K562 (cell line): ENCODE measurements around the gene CFAP141. TPM values are rescaled to one million over a fixed set of nuclear protein-coding genes. Genes with fewer than 3 reads are reported as not detected.
A peak's percentile ranks its signal among the peaks of the same experiment; 100 is the strongest.

ENCODE experiments used
- CHD2 ChIP-seq: IDR thresholded peaks from 2 replicates; pipeline ENCODE4 v1.6.1; 2011; ENCODE audit warnings: low read depth, low read length
- FOXK2 ChIP-seq, 2 experiments: fragments of 450-650 bp; IDR thresholded peaks in 1 of 2; conservative IDR thresholded peaks in 1 of 2; 2 replicates each; pipeline ENCODE4 v1.6.1; 2016; ENCODE audit warnings: low read depth in 2 of 2, mild to moderate bottlenecking in 1 of 2
- NR2C1 ChIP-seq, 2 experiments: fragments of 450-650 bp; IDR thresholded peaks; 2 replicates each; pipeline ENCODE4 v1.6.1; 2017; ENCODE audit warnings: mild to moderate bottlenecking in 2 of 2, antibody characterized with exemption in 1 of 2, inconsistent platforms in 1 of 2, missing compliant biosample characterization in 1 of 2, missing genetic modification characterization in 1 of 2
- POLR2A ChIP-seq: fragments of 450-650 bp; conservative IDR thresholded peaks from 2 replicates; pipeline ENCODE4 v1.6.1; 2016
- TCFL5 ChIP-seq: fragments of 250-450 bp; sonication (Bioruptor Pico); conservative IDR thresholded peaks from 2 replicates; pipeline ENCODE4 v1.6.1; 2021; ENCODE audit warnings: mild to moderate bottlenecking, moderate library complexity, matching md5 sums
- UBTF ChIP-seq, 2 experiments: IDR thresholded peaks; 2 replicates each; pipeline ENCODE4 v1.6.1; 2012; ENCODE audit warnings: improper control_type of control experiment in 2 of 2, low read depth in 2 of 2, low read length in 2 of 2, borderline replicate concordance in 1 of 2
- USF2 ChIP-seq: sonication (generic); formaldehyde crosslinking; IDR thresholded peaks from 2 replicates; pipeline ENCODE4 v1.5.0; 2020; ENCODE audit warnings: missing genetic modification reagents
- ZBTB40 ChIP-seq, 2 experiments: fragments of 450-650 bp in 1 of 2; sonication (generic) in 1 of 2; formaldehyde crosslinking in 1 of 2; IDR thresholded peaks; 2 replicates each; pipeline versions ENCODE4 v1.7.1 to v1.9.0; 2016 to 2022; ENCODE audit warnings: inconsistent platforms in 1 of 2, mild to moderate bottlenecking in 1 of 2, missing genetic modification reagents in 1 of 2
- ZNF644 ChIP-seq: fragments of 200-800 bp; sonication (Bioruptor generic); IDR thresholded peaks from 2 replicates; pipeline ENCODE4 v1.6.1; 2016; ENCODE audit warnings: low read depth, missing genetic modification characterization, missing compliant biosample characterization
- polyA plus RNA-seq, 8 experiments: library from polyadenylated mRNA; depleted of rRNA in 4 of 8; stranded (reverse) in 5 of 8; unstranded in 3 of 8; fragments of >200 nt; fragmentation: Nextera tagmentation in 2 of 8; fragmentation: Illumina TruSeq in 1 of 8; extraction: Ambion mirVana in 2 of 8; extraction: Trizol in 1 of 8; gene quantifications; 2 replicates each; pipeline versions ENCODE4 v1.2.1 to v1.2.3, GENCODE V29; 2011 to 2014; ENCODE audit warnings: inconsistent platforms in 1 of 8, missing spikeins in 1 of 8
- total RNA-seq, 7 experiments: library from RNA; depleted of rRNA in 6 of 7; stranded (reverse); fragments of >200 nt in 6 of 7; fragmentation: Illumina TruSeq in 2 of 7; extraction: Trizol in 2 of 7; gene quantifications; 2 replicates each; pipeline versions ENCODE4 v1.2.1 to v1.2.3, GENCODE V29; 2011 to 2021; ENCODE audit warnings: low replicate concordance in 1 of 7

Gene CFAP141
- total and polyA plus RNA-seq, 9 of the 15 experiments (the other 6 are each of a cell fraction or from before 2014, with no cell fraction given) = not detected

GRCh38 chr1:154183046-154183915 is 22.9 kb downstream of the CFAP141 start (continued):
- no peak for TF ChIP-seq USF2 (CRISPR knock-in tag)
- peak; percentile 34; the same call in 1 of the 2 replicates for TF ChIP-seq ZNF644 (tag)
- TF ChIP-seq FOXK2 (conservative IDR thresholded peaks at IDR 0.05 in 1 of 2, IDR thresholded peaks at IDR 0.05 in 1 of 2; ENCODE audit: low read depth in 2 of 2) = peak; percentile 74 to 80
- TF ChIP-seq CHD2 = no peak
- peak; percentile 51 to 53; a peak in 1 of 4 replicates for TF ChIP-seq UBTF (IDR thresholded peaks at IDR 0.05; ENCODE audit: borderline replicate concordance in 1 of 2, low read depth in 2 of 2, low read length in 2 of 2)
- TF ChIP-seq POLR2A = peak; percentile 98
- TF ChIP-seq ZBTB40 (IDR thresholded peaks at IDR 0.05) = peak; percentile 98
- no peak for TF ChIP-seq ZBTB40 (CRISPR knock-in tag; IDR thresholded peaks at IDR 0.05)
- TF ChIP-seq NR2C1 (IDR thresholded peaks at IDR 0.05) = 0 out of 2 replicates have a peak, but pooled peaks have one; percentile 58
- TF ChIP-seq NR2C1 (tag; IDR thresholded peaks at IDR 0.05) = peak; percentile 27; the same call in 1 of the 2 replicates
- TF ChIP-seq TCFL5 (CRISPR knock-in tag) = no peak
